Measurements from ENCODE around the gene SEMA3A.

DNA sequence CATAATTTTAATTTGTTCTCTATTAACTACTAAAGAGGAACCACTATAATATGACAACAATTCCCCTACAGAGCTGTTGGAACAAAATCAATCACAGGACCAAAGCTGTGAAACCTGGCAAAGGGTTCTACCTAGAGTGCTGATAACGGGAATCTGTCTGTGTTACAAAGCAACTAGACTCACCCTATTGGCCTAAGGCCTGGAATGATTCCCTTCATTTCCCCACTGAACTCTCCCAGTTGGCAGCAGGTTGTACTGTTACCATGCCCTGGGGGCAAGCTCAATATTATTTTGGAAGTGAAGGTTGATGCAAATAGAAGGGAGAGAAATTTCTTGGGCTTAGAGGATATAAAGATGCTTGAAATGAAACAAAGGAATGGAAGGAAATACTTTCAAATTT is 81.8 kb downstream of the SEMA3A start:
- no peak for TF ChIP-seq CTCF (conservative IDR thresholded peaks at IDR 0.05; ENCODE audit: low read length)
- no peak for TF ChIP-seq EZH2phosphoT487 (IDR thresholded peaks at IDR 0.05; ENCODE audit: borderline replicate concordance, low read depth, low read length)

Data from OCI-LY7 (cell line).